Keratinocyte (primary cell): ENCODE measurements around the gene DNAJB6. TPM values are rescaled to one million over a fixed set of nuclear protein-coding genes. Genes with fewer than 3 reads are reported as not detected.

Experiments
- DNase-seq: peaks from one replicate; pipeline ENCODE4 v3.0.0-alpha.2; 2011; ENCODE audit warnings: low read depth, missing footprints, low spot score
- FAIRE-seq: peaks from 2 replicates; lab custom pipeline; 2011; peaks lifted over from hg19 to GRCh38; lab: Jason Lieb, UNC
- H2AFZ ChIP-seq: 2 replicates; pipeline ENCODE4 v1.6.0; 2012; ENCODE audit warnings: low read length, control low read depth, inconsistent platforms; ENCODE audit not compliant: control insufficient read depth
- H3K27ac ChIP-seq: 2 replicates; pipeline ENCODE4 v1.5.1; 2011; ENCODE audit warnings: low read length; ENCODE audit not compliant: control insufficient read depth, insufficient read depth
- H3K27me3 ChIP-seq: 3 replicates; pipeline ENCODE4 v1.6.0; 2011; ENCODE audit warnings: low read length; ENCODE audit not compliant: control insufficient read depth, insufficient read depth; ENCODE audit errors: extremely low read depth
- H3K36me3 ChIP-seq, 2 experiments: 2 replicates in 1 of 2; 3 replicates in 1 of 2; pipeline ENCODE4 v1.5.1; 2011; ENCODE audit warnings: low read length in 2 of 2, mild to moderate bottlenecking in 1 of 2; ENCODE audit not compliant: control insufficient read depth in 2 of 2, insufficient read depth in 2 of 2; ENCODE audit errors: extremely low read depth in 1 of 2
- H3K4me1 ChIP-seq: 3 replicates; pipeline ENCODE4 v1.5.1; 2011; ENCODE audit warnings: low read length; ENCODE audit not compliant: control insufficient read depth, insufficient read depth; ENCODE audit errors: extremely low read depth
- H3K4me2 ChIP-seq: 3 replicates; pipeline ENCODE4 v1.6.0; 2011; ENCODE audit warnings: low read depth, low read length; ENCODE audit not compliant: control insufficient read depth, insufficient read depth; ENCODE audit errors: extremely low read depth
- H3K4me3 ChIP-seq, 3 experiments: fragments of 200-600 bp in 1 of 3; sonication (generic) in 1 of 3; 2 replicates in 2 of 3; 3 replicates in 1 of 3; pipeline ENCODE4 v1.5.1; 2011 to 2016; ENCODE audit warnings: low read length in 3 of 3, mild to moderate bottlenecking in 3 of 3, control low read depth in 2 of 3, inconsistent platforms in 1 of 3, low read depth in 1 of 3, mixed read lengths in 1 of 3, mixed run types in 1 of 3, moderate library complexity in 1 of 3; ENCODE audit not compliant: control insufficient read depth in 2 of 3, insufficient read depth in 2 of 3; ENCODE audit errors: extremely low read depth in 1 of 3
- H3K79me2 ChIP-seq: 2 replicates; pipeline ENCODE4 v1.6.0; 2012; ENCODE audit warnings: low read length; ENCODE audit not compliant: control insufficient read depth, insufficient read depth
- H3K9ac ChIP-seq: 3 replicates; pipeline ENCODE4 v1.6.0; 2011; ENCODE audit warnings: low read length; ENCODE audit not compliant: control insufficient read depth, insufficient read depth; ENCODE audit errors: extremely low read depth
- H3K9me1 ChIP-seq: 3 replicates; pipeline ENCODE4 v1.6.0; 2011; ENCODE audit warnings: low read length; ENCODE audit not compliant: control insufficient read depth, insufficient read depth; ENCODE audit errors: extremely low read depth
- H3K9me3 ChIP-seq: 2 replicates; pipeline ENCODE4 v1.5.1; 2012; ENCODE audit warnings: low read depth, low read length; ENCODE audit not compliant: control insufficient read depth
- H4K20me1 ChIP-seq: 3 replicates; pipeline ENCODE4 v1.6.0; 2011; ENCODE audit warnings: low read length; ENCODE audit not compliant: control insufficient read depth, insufficient read depth; ENCODE audit errors: extremely low read depth
- EZH2 ChIP-seq: IDR thresholded peaks from one replicate; pipeline ENCODE4 v1.6.1; 2012; ENCODE audit warnings: inconsistent platforms, mild to moderate bottlenecking, low read length, moderate library complexity
- dilution Hi-C: fragments of 300-500 bp; cut with MboI; formaldehyde crosslinking; loops from one replicate; pipeline ENCODE4 v1.7.0; 2020; ENCODE audit warnings: low sequenced_read_pairs; ENCODE audit not compliant: extremely low pct_ligation_motif_present
- polyA plus RNA-seq, 5 experiments: library from polyadenylated mRNA; depleted of rRNA in 3 of 5; stranded (reverse) in 3 of 5; stranded (forward) in 1 of 5; unstranded in 1 of 5; fragments of >200 nt; gene quantifications; 1 replicate in 1 of 5; 2 replicates in 3 of 5; 3 replicates in 1 of 5; pipeline versions ENCODE4 v1.2.1 to v1.2.3, GENCODE V29; 2011 to 2012; ENCODE audit warnings: missing spikeins in 2 of 5, low read depth in 1 of 5, low replicate concordance in 1 of 5
- TF ChIP-seq, protein P1 (sequence below), 3 experiments: IDR thresholded peaks in 1 of 3; conservative IDR thresholded peaks in 1 of 3; optimal IDR thresholded peaks in 1 of 3; 2 replicates in 2 of 3; 3 replicates in 1 of 3; pipeline versions ENCODE3 to v1.5.1; 2011; ENCODE audit warnings: low read length in 3 of 3, mild to moderate bottlenecking in 3 of 3, moderate library complexity in 2 of 3, control low read depth in 1 of 3, inconsistent platforms in 1 of 3; ENCODE audit not compliant: insufficient read depth in 2 of 3; ENCODE audit errors: extremely low read depth in 1 of 3

The DNAJB6 gene
- polyA plus RNA-seq, 1 donor (not counting 4 experiments of a cell fraction or from before 2014, with no cell fraction given) = 152 TPM

DNA sequence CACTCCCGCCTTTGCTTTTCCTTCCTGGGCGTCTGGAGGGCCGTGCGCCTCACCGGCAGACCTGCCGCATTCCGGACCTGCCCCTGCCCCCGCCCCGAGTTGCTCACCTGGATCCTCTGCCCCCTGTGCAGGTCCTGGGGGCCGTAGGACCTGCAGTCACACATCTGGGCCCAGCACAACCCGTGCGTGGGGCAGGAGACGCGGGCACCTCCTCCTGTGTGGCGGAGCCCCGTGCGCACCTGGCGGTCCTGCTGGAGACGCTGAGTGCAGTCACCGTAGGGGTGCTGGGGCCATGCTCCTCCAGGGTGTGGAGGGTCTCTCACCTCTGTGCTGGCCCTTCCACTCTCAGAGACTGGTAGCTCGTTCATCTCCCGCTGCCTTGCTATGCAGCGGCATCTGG is 85.5 kb downstream of the DNAJB6 start:
- TF ChIP-seq EZH2 = no peak
- TF ChIP-seq, protein P1, sequence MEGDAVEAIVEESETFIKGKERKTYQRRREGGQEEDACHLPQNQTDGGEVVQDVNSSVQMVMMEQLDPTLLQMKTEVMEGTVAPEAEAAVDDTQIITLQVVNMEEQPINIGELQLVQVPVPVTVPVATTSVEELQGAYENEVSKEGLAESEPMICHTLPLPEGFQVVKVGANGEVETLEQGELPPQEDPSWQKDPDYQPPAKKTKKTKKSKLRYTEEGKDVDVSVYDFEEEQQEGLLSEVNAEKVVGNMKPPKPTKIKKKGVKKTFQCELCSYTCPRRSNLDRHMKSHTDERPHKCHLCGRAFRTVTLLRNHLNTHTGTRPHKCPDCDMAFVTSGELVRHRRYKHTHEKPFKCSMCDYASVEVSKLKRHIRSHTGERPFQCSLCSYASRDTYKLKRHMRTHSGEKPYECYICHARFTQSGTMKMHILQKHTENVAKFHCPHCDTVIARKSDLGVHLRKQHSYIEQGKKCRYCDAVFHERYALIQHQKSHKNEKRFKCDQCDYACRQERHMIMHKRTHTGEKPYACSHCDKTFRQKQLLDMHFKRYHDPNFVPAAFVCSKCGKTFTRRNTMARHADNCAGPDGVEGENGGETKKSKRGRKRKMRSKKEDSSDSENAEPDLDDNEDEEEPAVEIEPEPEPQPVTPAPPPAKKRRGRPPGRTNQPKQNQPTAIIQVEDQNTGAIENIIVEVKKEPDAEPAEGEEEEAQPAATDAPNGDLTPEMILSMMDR (optimal IDR thresholded peaks at IDR 0.05 in 1 of 3, IDR thresholded peaks at IDR 0.05 in 1 of 3, conservative IDR thresholded peaks at IDR 0.05 in 1 of 3; ENCODE audit: extremely low read depth in 1 of 3, insufficient read depth in 2 of 3, low read length in 3 of 3) = no peak
- Histone ChIP-seq H3K9me3 (no peaks in the 10 kb centered on the region), H3K4me2 (no peak overlapping the region), H4K20me1 (no peaks in the 10 kb centered on the region), H3K36me3 (peaks cover 4 to 6% of the 10 kb centered on the region in 2 experiments), H3K27me3 (no peaks in the 10 kb centered on the region), H2AFZ (no peak overlapping the region), H3K9me1 (no peaks in the 10 kb centered on the region), H3K4me3 (no peak overlapping the region), H3K9ac (no peak overlapping the region), H3K27ac (no peak overlapping the region), H3K79me2 (no peaks in the 10 kb centered on the region), H3K4me1 (no peaks in the 10 kb centered on the region)
- DNase-seq (no peak), FAIRE-seq (no peak)
- dilution Hi-C loops = no loop called here

DNA sequence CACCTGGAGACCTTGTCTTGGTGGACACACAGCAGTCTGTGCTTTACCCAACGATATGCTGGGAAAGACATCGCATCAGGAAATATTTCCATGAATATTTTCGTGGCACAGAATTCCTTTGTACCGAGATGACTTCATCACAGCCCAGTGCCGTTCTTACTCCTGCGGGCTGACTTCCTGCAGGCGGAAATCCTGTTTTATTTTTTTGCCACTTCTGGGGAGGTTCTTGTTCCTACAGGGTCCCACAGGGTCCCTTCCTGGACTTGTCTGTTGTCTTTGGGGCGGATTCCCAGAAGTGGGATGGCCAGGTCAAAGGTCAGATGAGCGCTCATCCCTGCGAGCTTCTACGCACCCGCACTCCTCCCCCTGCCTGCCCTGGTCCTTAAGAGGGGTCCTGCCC is 86.5 kb downstream of the DNAJB6 start:
- FAIRE-seq (no peak), DNase-seq (no peak)
- no peak overlapping the region for H3K27ac ChIP-seq
- no peaks in the 10 kb centered on the region for H3K27me3 ChIP-seq
- H2AFZ ChIP-seq = no peak overlapping the region
- no peaks in the 10 kb centered on the region for H3K79me2 ChIP-seq
- no peak overlapping the region for H3K4me3 ChIP-seq
- no peaks in the 10 kb centered on the region for H3K9me3 ChIP-seq
- no peak overlapping the region for H3K4me2 ChIP-seq
- H3K4me1 ChIP-seq = no peaks in the 10 kb centered on the region
- dilution Hi-C loops = no loop called here
- no peaks in the 10 kb centered on the region for H3K9me1 ChIP-seq
- TF ChIP-seq, protein P1 (optimal IDR thresholded peaks at IDR 0.05 in 1 of 3, IDR thresholded peaks at IDR 0.05 in 1 of 3, conservative IDR thresholded peaks at IDR 0.05 in 1 of 3; ENCODE audit: extremely low read depth in 1 of 3, insufficient read depth in 2 of 3, low read length in 3 of 3) = no peak
- no peak for TF ChIP-seq EZH2
- H3K9ac ChIP-seq = no peak overlapping the region
- peaks cover 2 to 5% of the 10 kb centered on the region in 2 experiments for H3K36me3 ChIP-seq
- no peaks in the 10 kb centered on the region for H4K20me1 ChIP-seq
